ENCODE data around the gene TBC1D2B.
"Not testable (repeated sequence)": the region's sequence is repeated elsewhere in the genome, so short reads cannot be mapped to it uniquely, and the experiment has no call there.

The TBC1D2B gene

DNA sequence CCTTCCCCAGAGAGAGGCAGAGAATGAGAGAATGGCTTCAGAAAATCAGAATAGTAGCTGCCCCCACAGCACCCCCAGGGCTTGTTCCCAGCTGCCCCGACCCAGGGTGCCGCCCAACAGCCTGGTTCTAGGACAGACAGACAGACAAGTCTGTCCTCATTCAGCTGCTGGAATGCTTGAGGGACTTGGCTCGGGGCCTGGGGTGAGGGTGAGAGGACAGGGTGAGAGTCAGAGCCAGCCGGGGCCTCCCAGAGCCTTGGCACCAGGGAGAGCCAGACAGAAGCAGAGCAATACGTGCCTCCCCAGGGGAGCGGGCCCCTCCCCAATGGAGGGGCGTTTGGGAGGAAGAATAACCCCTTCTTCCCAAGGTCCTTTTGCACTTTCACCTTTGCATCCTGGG lies 105.6 kb downstream of the TBC1D2B start:
- DNase-seq = not testable (repeated sequence)

DNA sequence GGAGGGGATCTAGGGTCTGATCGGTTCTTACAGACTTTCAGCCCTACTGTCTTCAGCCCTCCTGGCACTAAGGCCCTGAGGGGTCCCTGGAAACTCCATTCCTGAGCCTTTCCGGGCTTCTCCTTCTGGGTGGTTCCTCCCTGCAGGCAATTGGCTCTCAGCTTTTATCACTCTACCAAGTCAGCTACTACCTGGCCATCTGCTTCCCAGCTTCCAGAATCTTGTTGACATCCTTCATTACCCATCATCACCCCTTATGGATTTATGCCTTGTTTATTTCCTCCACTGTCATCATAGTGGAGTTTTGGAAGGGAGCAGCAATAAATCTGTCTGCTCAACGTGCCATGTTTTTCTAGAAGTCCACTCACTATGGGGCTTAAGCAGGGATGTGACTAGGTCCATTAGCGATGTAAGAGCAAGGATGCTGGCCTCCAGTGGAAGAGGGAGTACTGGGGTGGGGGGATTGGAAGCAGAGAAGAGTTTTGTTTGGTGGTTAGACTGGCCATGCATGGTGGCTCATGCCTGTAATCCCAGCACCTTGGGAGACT lies 106.6 kb downstream of the TBC1D2B start:
- DNase-seq = not testable (repeated sequence)

DNA sequence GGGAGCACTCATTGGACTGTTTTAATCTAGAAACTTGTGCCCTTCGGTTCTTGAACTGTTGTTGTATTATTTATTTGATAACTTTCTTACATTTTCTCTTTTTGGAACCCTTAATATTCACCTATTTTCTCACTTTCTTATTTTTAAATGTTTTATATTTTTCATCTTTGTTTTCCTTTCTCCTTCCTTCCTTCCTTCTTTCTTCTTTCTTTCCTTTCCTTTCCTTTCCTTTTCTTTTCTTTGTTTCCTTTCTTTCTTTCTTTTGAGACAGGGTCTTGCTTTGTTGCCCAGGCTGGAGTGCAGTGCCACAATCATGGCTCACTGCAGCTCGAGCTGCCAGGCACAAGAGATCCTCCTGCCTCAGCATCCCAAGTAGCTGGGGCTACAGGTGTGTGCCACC lies 108.5 kb downstream of the TBC1D2B start:
- no peak for DNase-seq

DNA sequence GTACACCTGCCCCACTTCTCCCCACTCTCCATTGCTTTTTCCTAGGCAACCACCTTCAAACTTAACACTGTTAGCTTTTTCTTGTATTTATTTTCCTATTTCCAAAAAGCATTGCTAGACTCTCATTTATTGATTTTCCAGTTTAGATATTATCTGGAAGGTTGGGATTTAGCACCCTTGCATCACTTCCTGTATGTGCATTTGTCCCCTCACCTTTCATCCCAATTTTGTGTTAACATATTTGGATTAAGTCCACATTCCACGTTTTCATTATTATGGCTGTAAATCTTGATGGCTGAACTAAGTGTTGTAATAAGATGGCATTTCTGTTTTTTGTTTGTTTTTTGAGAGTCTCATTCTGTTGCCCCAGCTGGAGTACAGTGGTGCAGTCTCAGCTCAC lies 109.7 kb downstream of the TBC1D2B start:
- no peak for DNase-seq

DNA sequence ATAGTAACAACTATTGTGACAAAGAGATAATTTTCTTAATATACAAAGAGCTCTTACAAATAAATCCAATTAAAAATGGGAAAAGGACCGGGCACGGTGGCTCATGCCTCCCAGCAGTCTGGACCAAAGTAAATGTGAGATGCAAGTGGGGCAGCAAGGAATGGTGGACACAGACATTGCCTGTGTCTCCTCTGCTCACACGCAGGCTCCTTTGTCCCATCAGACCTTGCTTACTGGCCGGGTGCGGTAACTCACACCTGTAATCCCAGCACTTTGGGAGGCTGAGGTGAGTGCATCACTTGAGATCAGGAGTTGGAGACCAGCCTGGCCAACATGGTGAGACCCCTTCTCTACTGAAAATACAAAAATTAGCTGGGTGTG lies 110.3 kb downstream of the TBC1D2B start:
- not testable (repeated sequence) for DNase-seq

DNA sequence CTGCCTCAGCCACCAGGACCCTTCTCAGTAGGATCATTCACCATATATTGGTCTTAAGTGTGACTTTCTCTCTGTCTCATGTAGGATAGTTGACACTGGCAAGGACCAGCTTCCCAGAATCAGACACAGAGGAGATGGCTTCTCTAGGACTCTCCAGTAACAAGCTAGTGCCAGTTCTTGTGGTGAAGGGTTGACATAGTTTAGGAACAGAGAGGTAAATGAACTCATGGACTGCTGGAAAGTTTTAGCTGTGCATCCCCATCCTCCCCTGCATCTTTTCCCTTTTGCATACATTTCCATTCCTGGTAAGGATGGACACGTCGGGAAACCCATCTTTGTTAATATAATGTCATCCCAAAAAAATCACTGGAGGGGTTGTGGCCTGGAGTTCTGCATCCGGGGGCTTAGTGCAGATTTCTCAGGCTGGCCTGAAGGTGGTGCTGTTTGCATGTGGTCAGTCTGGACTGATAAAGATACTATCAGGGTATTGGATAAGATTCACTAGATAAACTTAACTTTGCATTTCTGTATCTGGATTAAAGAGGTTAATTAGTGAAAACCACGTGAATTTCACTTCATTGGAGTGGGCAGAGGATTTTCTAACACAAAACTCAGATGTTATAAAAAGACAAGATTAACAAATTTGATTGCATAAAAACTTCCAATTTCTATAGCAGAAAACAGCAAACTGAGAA lies 110.8 kb downstream of the TBC1D2B start:
- no peak for DNase-seq

DNA sequence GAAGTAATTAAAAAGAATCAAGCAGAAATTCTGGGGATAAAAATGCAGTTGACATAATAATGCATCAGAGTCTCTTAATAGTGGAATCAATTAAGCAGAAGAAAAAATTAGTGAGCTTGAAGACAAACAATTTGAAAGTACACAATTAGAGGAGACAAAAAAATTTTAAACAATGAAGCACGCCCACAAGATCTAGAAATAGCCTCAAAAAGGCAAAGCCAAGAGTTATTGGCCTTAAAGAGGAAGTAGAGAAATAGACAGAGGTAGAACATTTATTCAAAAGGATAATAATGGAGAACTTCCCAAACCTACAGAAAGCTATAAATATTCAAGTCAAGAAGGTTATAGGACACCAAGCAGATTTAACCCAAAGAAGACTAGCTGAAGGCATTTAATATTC lies 113.3 kb downstream of the TBC1D2B start:
- DNase-seq = no peak

DNA sequence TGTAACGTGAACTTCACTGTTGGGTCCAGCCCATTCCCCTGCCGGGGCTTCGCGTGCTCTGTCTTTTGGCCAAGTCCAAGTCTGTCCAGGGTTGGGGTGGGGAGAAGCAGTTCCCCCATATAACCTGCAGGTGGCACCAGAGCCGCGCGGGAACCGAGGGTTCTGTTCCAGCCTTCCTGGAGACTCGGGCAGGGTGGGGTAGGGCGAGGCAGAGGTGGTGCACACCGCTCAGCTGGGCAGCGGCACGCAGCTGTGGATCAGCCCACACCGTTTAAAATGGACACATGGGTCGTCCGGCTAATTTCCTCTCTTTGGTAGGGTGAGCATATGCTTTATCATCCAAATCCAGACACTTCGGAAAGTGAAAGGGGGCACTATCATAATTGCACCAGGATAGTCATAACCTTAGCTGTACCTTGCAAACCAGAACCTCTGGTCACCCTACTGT lies 118.1 kb downstream of the TBC1D2B start:
- DNase-seq = peak; percentile 58

DNA sequence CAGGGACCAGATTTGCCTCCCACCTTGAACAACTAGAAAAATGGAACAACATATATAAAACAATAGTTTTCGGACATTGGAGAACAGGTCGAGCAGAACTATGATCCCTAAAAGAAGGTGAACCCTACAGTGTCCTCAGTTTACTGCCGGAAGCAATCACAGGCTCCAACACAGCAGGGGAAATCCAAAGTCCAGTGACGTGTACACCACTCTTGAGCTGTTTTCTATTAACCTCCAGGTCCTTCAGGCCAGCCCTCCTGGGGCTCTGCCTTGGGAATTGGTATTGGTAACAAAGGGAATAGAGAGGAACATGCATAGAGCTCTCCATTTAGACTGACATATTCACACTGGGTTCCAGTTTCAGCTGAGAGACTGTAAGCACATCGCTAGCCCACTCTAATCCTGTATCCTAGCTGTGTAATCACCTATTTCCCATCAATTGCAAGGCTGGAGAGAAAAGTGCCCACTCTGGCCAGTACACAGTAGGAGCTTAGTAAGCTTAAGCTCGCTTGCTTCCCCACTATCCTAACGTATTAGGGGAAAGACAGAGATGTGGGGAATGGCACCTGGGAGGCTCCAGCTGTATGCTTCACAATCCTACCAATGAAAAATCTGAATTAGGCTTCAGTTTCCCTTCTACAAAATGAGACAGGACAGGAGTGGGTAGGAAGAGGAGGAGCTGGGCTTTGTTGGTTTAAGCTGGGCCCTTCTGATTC lies 118.6 kb downstream of the TBC1D2B start:
- DNase-seq = not testable (repeated sequence)

DNA sequence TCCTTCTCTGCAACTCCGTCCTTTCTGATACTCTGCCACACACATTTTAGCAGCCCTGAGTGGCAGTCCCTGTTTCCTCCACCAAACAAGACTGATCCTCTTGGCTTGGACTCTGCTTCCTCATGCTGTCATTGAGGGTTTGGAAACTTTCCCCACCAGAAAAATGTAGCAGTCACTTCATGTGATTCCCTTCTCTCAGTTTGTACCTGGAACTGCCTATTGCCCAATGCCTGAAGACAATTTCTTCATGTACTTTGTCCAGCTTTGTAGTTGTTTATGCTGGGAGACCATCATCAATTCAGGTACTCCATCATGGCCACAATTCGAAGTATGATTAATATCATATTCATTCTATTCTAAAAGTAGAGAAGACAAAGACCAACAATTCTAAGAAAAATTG lies 119.5 kb downstream of the TBC1D2B start:
- not testable (repeated sequence) for DNase-seq

DNA sequence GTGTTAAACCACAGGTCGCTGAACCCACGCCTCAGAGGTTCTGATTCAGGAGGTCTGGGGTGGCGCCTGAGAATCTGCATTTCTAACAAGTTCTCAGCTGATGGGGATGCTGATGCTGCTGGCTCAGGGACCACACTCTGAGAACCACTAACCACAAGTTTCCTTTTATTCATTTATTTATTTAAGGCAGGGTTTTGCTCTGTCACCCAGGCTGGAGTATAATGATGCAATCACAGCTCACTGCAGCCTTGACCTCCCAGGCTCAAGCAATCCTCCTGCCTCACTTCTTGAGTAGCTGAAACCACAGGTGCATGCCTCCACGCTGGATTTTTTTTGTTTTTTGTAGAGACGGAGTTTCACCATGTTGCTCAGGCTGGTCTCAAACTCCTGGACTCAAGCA lies 123.6 kb downstream of the TBC1D2B start:
- not testable (repeated sequence) for DNase-seq

DNA sequence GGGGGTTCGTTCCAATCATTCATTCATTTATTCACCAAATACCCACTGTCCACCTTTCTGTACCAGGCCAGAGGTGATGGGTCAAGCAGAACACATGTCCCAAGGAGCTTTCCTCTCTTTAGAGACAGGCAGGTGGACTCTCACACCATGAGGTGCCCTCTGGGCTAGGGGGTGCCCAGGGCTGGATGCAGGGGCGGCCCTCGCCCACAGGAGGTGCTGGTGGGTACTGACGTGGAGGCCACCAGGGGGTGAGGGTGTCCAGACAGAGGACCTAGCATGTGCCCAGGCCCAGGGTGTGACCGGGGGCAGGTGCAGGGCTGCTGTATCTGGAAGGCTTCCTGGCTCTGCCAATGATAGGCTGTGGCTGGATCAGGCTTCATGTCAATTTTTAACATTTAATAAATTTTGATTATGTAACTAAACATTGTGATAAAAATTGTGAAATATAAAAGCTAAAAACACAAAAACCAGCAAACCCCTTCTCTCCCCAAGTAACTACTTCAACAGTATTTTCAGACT lies 124.5 kb downstream of the TBC1D2B start:
- DNase-seq = not testable (repeated sequence)

DNA sequence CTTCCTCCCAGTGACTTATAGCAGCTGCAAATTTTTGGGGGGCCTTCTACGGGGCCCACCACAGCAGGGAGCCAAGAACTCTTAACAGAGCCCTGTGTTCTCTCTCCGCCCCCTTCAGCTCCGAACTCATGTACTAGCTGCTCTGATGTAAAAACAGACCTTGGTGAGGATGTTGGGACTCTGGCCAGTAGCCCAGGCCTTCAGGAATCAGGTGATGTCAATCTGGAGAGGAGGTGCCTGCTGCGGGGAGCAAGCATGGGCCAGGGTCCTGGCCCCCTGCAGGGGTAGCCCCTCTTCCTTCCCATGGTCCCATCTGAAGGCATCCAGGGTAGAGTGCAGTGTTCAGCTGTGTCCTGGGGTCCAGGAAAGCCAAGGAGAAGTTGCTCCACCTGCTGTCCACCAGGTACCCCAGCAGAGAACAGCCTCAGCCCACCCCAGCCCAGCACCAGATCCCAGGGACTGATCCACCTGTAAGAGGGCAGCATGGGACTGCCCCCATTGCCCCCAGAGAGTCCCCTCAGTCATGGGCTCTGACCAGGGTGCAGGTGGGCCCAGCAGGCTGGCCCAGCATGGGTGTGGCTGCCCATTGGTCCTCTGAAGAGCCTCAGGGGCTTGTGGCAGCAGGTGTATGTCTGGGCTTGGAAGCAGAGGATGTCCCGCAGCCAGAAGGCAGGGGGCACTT lies 126.3 kb downstream of the TBC1D2B start:
- not testable (repeated sequence) for DNase-seq

DNA sequence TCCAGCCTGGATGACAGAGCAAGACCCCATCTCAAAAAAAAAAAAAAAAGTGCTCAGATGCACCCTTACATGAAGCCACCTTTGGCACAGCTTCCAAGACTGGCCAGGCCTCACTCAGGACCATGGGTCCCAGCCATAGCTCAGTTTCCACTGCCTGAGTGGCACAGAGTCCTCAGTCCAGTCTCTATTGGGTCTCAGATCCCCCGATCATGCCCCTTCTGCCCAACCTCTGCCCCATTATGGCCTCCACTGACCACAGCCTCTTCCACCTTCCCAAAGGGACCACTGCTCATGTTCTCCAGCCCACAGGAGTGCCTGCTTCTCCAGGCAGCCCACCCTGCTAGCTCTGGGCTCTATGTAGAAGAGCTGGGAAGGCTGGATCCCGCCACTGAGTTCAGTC lies 127.0 kb downstream of the TBC1D2B start:
- not testable (repeated sequence) for DNase-seq

DNA sequence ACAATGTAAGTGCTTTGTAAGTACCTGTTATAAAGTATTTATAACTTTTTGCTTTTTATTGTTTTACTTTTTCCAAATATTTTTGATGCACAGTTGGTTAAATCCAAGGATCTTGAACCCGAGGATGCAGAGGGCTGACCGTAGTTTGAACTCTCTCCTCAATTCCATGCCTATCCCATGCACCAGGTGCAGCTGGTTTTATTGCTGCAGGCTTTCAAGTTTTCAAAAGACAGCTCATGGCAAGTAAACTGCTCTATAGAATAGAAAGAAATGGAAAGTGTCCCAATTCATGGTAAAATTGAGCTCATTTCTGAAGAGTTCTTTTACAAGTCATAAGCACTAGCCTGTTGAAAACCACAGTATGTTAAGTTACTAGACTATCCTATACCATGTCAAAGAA lies 131.9 kb downstream of the TBC1D2B start:
- DNase-seq = no peak
